IMR-90 (cell line): ENCODE results near the gene RTF1. TPM values are rescaled to one million over a fixed set of nuclear protein-coding genes. Genes with fewer than 3 reads are reported as not detected.

ENCODE experiments used
- ATAC-seq: fragments of 200-7000 bp; cut with Tn5 transposase; 2 replicates; pipeline ENCODE4 v1.9.1; 2020; ENCODE audit warnings: low read depth, mild to moderate bottlenecking, moderate library complexity
- BruUV-seq: library from RNA; stranded (reverse); fragments of 400-500 nt; replicated peaks from 2 replicates; lab custom pipeline; 2021; lab: Mats Ljungman, UMichigan
- CTCF ChIA-PET: fragments of 300-600 bp; formaldehyde crosslinking; extraction: SDS; loops from one replicate; lab custom pipeline; 2021; ENCODE audit warnings: antibody characterized with exemption; lab: Yijun Ruan, JAX
- POLR2A ChIA-PET: fragments of 300-600 bp; sonication (Branson Sonifier 250); formaldehyde crosslinking; loops from one replicate; lab custom pipeline; 2022; ENCODE audit warnings: antibody characterized with exemption; ENCODE audit not compliant: unreplicated experiment; lab: Charles Lee
- DNase-seq: peaks from one replicate; pipeline ENCODE4 v3.0.0; 2013
- H2AFZ ChIP-seq: replicated peaks from 2 replicates; pipeline ENCODE3; 2013; ENCODE audit warnings: low read length, mild to moderate bottlenecking; ENCODE audit not compliant: poor library complexity
- H2AK5ac ChIP-seq: 2 replicates; pipeline ENCODE4 v1.6.1; 2013; ENCODE audit warnings: low read depth, low read length, inconsistent platforms
- H2AK9ac ChIP-seq: replicated peaks from 2 replicates; pipeline ENCODE3; 2013; ENCODE audit warnings: mild to moderate bottlenecking, low read depth, low read length, moderate library complexity; ENCODE audit not compliant: poor library complexity
- H2BK120ac ChIP-seq: 2 replicates; pipeline ENCODE4 v1.6.1; 2013; ENCODE audit warnings: low read depth, low read length, inconsistent platforms
- H2BK15ac ChIP-seq: 3 replicates; pipeline ENCODE4 v1.6.1; 2013; ENCODE audit warnings: low read depth, low read length, inconsistent platforms
- H2BK20ac ChIP-seq: 2 replicates; pipeline ENCODE4 v1.6.1; 2013; ENCODE audit warnings: low read depth, mild to moderate bottlenecking, inconsistent platforms, low read length, moderate library complexity
- H2BK5ac ChIP-seq: 2 replicates; pipeline ENCODE4 v1.6.1; 2013; ENCODE audit warnings: mild to moderate bottlenecking, low read depth, low read length, inconsistent platforms; ENCODE audit not compliant: poor library complexity, severe bottlenecking
- H3K14ac ChIP-seq: replicated peaks from 2 replicates; pipeline ENCODE4 v1.6.1; 2013; ENCODE audit warnings: low read depth, low read length, inconsistent platforms
- H3K18ac ChIP-seq: 2 replicates; pipeline ENCODE4 v1.6.1; 2013; ENCODE audit warnings: low read depth, low read length, control low read depth
- H3K23ac ChIP-seq: 2 replicates; pipeline ENCODE4 v1.6.1; 2013; ENCODE audit warnings: low read depth, low read length, inconsistent platforms
- H3K27ac ChIP-seq: 2 replicates; pipeline ENCODE4 v1.5.1; 2013; ENCODE audit warnings: mild to moderate bottlenecking, control low read depth, low read length; ENCODE audit not compliant: insufficient read depth
- H3K27me3 ChIP-seq: 2 replicates; pipeline ENCODE4 v1.6.1; 2013; ENCODE audit warnings: low read length; ENCODE audit not compliant: control insufficient read depth, insufficient read depth
- H3K36me3 ChIP-seq: 2 replicates; pipeline ENCODE4 v1.6.1; 2013; ENCODE audit warnings: low read length, mixed read lengths; ENCODE audit not compliant: control insufficient read depth, insufficient read depth
- H3K4ac ChIP-seq: 2 replicates; pipeline ENCODE4 v1.6.1; 2013; ENCODE audit warnings: low read depth, low read length, inconsistent platforms
- H3K4me1 ChIP-seq: 2 replicates; pipeline ENCODE4 v1.6.1; 2013; ENCODE audit warnings: low read length, mixed read lengths; ENCODE audit not compliant: control insufficient read depth, insufficient read depth
- H3K4me2 ChIP-seq: 2 replicates; pipeline ENCODE4 v1.6.1; 2013; ENCODE audit warnings: low read depth, mild to moderate bottlenecking, control low read depth, low read length, moderate library complexity
- H3K4me3 ChIP-seq: 2 replicates; pipeline ENCODE4 v1.5.1; 2013; ENCODE audit warnings: low read depth, mild to moderate bottlenecking, control low read depth, low read length, moderate library complexity; ENCODE audit not compliant: insufficient read depth
- H3K56ac ChIP-seq: 2 replicates; pipeline ENCODE4 v1.6.1; 2013; ENCODE audit warnings: low read length, inconsistent platforms; ENCODE audit not compliant: insufficient read depth; ENCODE audit errors: extremely low read depth
- H3K79me1 ChIP-seq, 2 experiments: 2 replicates each; pipeline ENCODE4 v1.6.1; 2013; ENCODE audit warnings: low read length in 2 of 2, inconsistent platforms in 1 of 2, low read depth in 1 of 2
- H3K9ac ChIP-seq: 2 replicates; pipeline ENCODE4 v1.6.1; 2013; ENCODE audit warnings: low read depth, low read length, control low read depth
- H3K9me1 ChIP-seq: 2 replicates; pipeline ENCODE4 v1.6.1; 2013; ENCODE audit warnings: low read length, inconsistent platforms; ENCODE audit not compliant: insufficient read depth
- H3K9me3 ChIP-seq: 2 replicates; pipeline ENCODE4 v1.6.1; 2013; ENCODE audit warnings: low read length; ENCODE audit not compliant: control insufficient read depth, insufficient read depth
- H4K20me1 ChIP-seq: 2 replicates; pipeline ENCODE4 v1.6.1; 2013; ENCODE audit warnings: low read length, inconsistent platforms; ENCODE audit not compliant: insufficient read depth
- H4K5ac ChIP-seq: 2 replicates; pipeline ENCODE4 v1.6.1; 2013; ENCODE audit warnings: mild to moderate bottlenecking, low read depth, low read length, control low read depth
- H4K8ac ChIP-seq, 2 experiments: 2 replicates each; pipeline ENCODE4 v1.6.1; 2013; ENCODE audit warnings: low read depth in 2 of 2, low read length in 2 of 2, control low read depth in 1 of 2, inconsistent platforms in 1 of 2
- H4K91ac ChIP-seq: 2 replicates; pipeline ENCODE4 v1.6.1; 2013; ENCODE audit warnings: low read depth, low read length, inconsistent platforms; ENCODE audit not compliant: insufficient read depth
- CHD1 ChIP-seq: IDR thresholded peaks from 2 replicates; pipeline ENCODE4 v1.6.1; 2012; ENCODE audit warnings: low read depth, low read length, improper control_type of control experiment
- FOS ChIP-seq: fragments of 150-350 bp; IDR thresholded peaks from 2 replicates; pipeline ENCODE4 v1.6.1; 2016; ENCODE audit warnings: low read depth, low read length
- MAFK ChIP-seq: IDR thresholded peaks from 2 replicates; pipeline ENCODE4 v1.6.1; 2012; ENCODE audit warnings: low read depth, low read length, improper control_type of control experiment
- MAZ ChIP-seq: IDR thresholded peaks from 2 replicates; pipeline ENCODE4 v1.6.1; 2012; ENCODE audit warnings: low read depth, mild to moderate bottlenecking, low read length, improper control_type of control experiment, moderate library complexity, borderline replicate concordance
- MXI1 ChIP-seq: IDR thresholded peaks from 2 replicates; pipeline ENCODE4 v1.6.1; 2012; ENCODE audit warnings: low read depth, mild to moderate bottlenecking, low read length, moderate library complexity, borderline replicate concordance
- NFE2L2 ChIP-seq: fragments of 150-350 bp; IDR thresholded peaks from 2 replicates; pipeline ENCODE4 v1.6.1; 2016; ENCODE audit warnings: low read depth, mild to moderate bottlenecking, low read length
- POLR2A ChIP-seq: IDR thresholded peaks from 2 replicates; pipeline ENCODE4 v1.6.1; 2012; ENCODE audit warnings: mild to moderate bottlenecking, low read depth, low read length
- RFX5 ChIP-seq: IDR thresholded peaks from 2 replicates; pipeline ENCODE4 v1.8.0; 2012; ENCODE audit warnings: low read depth, mild to moderate bottlenecking, low read length, moderate library complexity
- SMC3 ChIP-seq: fragments of 150-350 bp; IDR thresholded peaks from 2 replicates; pipeline ENCODE4 v1.6.1; 2016; ENCODE audit warnings: low read depth, mild to moderate bottlenecking, antibody characterized with exemption, low read length, moderate library complexity
- USF2 ChIP-seq: fragments of 150-350 bp; IDR thresholded peaks from 2 replicates; pipeline ENCODE4 v1.6.1; 2017; ENCODE audit warnings: mild to moderate bottlenecking, antibody characterized with exemption, low read length, low read depth
- WGBS, 2 experiments: methylation state at CpG; one replicate each; pipeline versions ENCODE4 v1.1.5 to v1.1.7; 2013; ENCODE audit warnings: missing lambda C conversion rate in 2 of 2; ENCODE audit not compliant: insufficient read length in 1 of 2; ENCODE audit errors: extremely low coverage in 2 of 2; 5-methylcytosine and 5-hydroxymethylcytosine counted together
- dilution Hi-C: fragments of 300-500 bp; cut with HindIII; formaldehyde crosslinking; loops from one replicate; pipeline ENCODE4 v1.14.3; 2018; ENCODE audit warnings: low sequenced_read_pairs; ENCODE audit not compliant: unreplicated experiment
- in situ Hi-C: fragments of 300-500 bp; cut with MboI; formaldehyde crosslinking; loops from 3 replicates; pipeline ENCODE4 v1.14.3; 2019; ENCODE audit warnings: low sequenced_read_pairs, inconsistent platforms, mixed read lengths
- intact Hi-C: fragments of 100-400 bp; cut with micrococcal nuclease; formaldehyde crosslinking; loops from 2 replicates; pipeline ENCODE4 v1.10.0; 2022
- polyA plus RNA-seq, 3 experiments: library from polyadenylated mRNA; depleted of rRNA; stranded (reverse); fragments of >200 nt; gene quantifications; 2 replicates each; pipeline ENCODE4 v1.2.3, GENCODE V29; 2012; ENCODE audit warnings: low replicate concordance in 1 of 3
- total RNA-seq: library from RNA; depleted of rRNA; stranded (reverse); fragments of >200 nt; gene quantifications from 2 replicates; pipeline ENCODE4 v1.2.3, GENCODE V29; 2012

RTF1 gene
- total and polyA plus RNA-seq, 2 of the 4 experiments (the other 2 are of a cell fraction), result 15.1 to 24.3 TPM

GRCh38 chr15:41513506-41514227 is 96.8 kb downstream of the RTF1 start, which contains the start of gene LTK:
Gene LTK, minus strand, starts transcription at chr15:41513827. Its CDS starts 118 bp downstream, at chr15:41513709.
- Histone ChIP-seq H3K36me3 (peaks cover 15% of the 10 kb centered on the region), H3K9me3 (no peaks in the 10 kb centered on the region), H3K4ac (no peak within 1 kb of the TSS), H2AK5ac (peak within 1 kb of the TSS; percentile 24; the same call in 1 of the 2 replicates), H2BK15ac (no peak within 1 kb of the TSS), H3K79me1 (no peaks in the 10 kb centered on the region), H4K91ac (no peak within 1 kb of the TSS), H3K23ac (peak within 1 kb of the TSS; percentile 7; the same call in 1 of the 2 replicates), H3K27me3 (peaks cover 38% of the 10 kb centered on the region), H3K14ac (no peak within 1 kb of the TSS), H3K4me3 (peak within 1 kb of the TSS; percentile 1; the same call in 1 of the 2 replicates), H2BK20ac (no peak within 1 kb of the TSS), H2BK120ac (no peak within 1 kb of the TSS), H3K9me1 (no peaks in the 10 kb centered on the region; the same call in 1 of the 2 replicates), H2BK5ac (no peak within 1 kb of the TSS), H4K20me1 (no peaks in the 10 kb centered on the region), H2AFZ (peak within 1 kb of the TSS; percentile 88), H3K56ac (no peak within 1 kb of the TSS), H3K9ac (no peak within 1 kb of the TSS), H3K27ac (no peak within 1 kb of the TSS), H3K4me2 (peak within 1 kb of the TSS; percentile 48), H4K5ac (no peak within 1 kb of the TSS), H3K18ac (no peak within 1 kb of the TSS), H3K4me1 (peaks cover 8% of the 10 kb centered on the region; the same call in 1 of the 2 replicates), H4K8ac (peak within 1 kb of the TSS in 1 of 2 experiments; percentile 21; a peak in 1 of 4 replicates), H2AK9ac (peak within 1 kb of the TSS; percentile 74)
- WGBS, 2 experiments, result 7% methylated on average over 20 of the region's 33 CpGs; no CpG with 5 or more reads in 1 of the 2 experiments
- DNase-seq (no peak), ATAC-seq (peak; percentile 44)
- dilution Hi-C loops (no loop called here), in situ Hi-C loops (no loop called here), intact Hi-C loops (no loop called here)
- no peak for TF ChIP-seq MAZ
- no peak for TF ChIP-seq SMC3
- TF ChIP-seq FOS, result no peak
- TF ChIP-seq RFX5, result no peak
- TF ChIP-seq USF2, result no peak
- TF ChIP-seq MAFK, result no peak
- TF ChIP-seq CHD1, result no peak
- TF ChIP-seq NFE2L2, result no peak
- TF ChIP-seq POLR2A, result no peak
- no peak for TF ChIP-seq MXI1
- ChIA-PET POLR2A (no interaction called here), CTCF (no interaction called here)
- no TSS peak for BruUV-seq
